GM12891 (cell line): ENCODE measurements around the gene NR5A2.

Source experiments
- POLR2A ChIP-seq: IDR thresholded peaks from 2 replicates; pipeline ENCODE4 v1.6.1; 2011; ENCODE audit warnings: low read depth, low read length, control low read depth
- POU2F2 ChIP-seq: IDR thresholded peaks from 2 replicates; pipeline ENCODE4 v1.6.1; 2011; ENCODE audit warnings: low read depth, mild to moderate bottlenecking, control low read depth, low read length, moderate library complexity
- TAF1 ChIP-seq: IDR thresholded peaks from 2 replicates; pipeline ENCODE4 v1.6.1; 2011; ENCODE audit warnings: low read depth, low read length, control low read depth

DNA sequence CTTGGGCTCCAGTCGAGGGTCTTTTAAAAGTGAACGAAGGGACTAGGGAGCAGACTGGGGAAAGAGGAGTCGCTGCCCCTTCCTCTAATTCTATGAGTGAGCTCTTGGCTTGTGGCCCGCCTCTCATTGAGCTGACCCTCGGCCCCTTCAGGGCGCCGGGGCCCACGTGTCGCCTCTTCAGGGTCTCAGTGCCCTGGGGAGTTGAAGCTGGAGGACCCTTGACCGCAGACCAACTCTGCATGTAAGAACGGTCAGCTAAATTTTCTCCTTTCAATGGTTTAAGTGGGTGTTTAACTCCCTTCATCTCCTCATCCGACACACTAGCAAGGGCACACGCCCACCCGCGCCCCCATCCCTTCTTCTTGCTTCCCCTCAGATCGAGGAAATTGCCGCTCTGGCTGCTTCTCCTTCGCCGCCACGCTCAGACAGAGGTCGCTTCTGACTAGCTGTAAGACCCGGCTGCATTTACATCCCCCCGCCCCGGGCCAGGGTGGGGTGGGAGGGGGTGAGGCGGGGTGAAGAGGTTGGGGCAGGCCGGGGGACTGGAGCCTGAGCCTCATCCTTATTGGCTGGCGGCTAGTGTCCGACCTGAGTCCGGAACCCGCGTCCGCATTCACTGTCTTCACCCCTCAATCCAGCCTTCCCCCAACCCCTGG is 10.9 kb downstream of the NR5A2 start:
- TF ChIP-seq POLR2A (no peak), POU2F2 (no peak), TAF1 (no peak)
